ENCODE data around the gene TNFAIP8.

TNFAIP8 gene

GRCh38 chr5:119355685-119356611, at the start of gene TNFAIP8:
TNFAIP8 (plus strand) TSS chr5:119356019; CDS start chr5:119356091, 72 bp downstream.
- in situ Hi-C loops (cut with MboI; ENCODE audit: low sequenced_read_pairs) = no loop called here

- in situ Hi-C loops (cut with MboI; ENCODE audit: low sequenced_read_pairs) = no loop called here
Observed at GRCh38 chr5:119307170-119307569, 48.6 kb upstream of the TNFAIP8 start.

DNA sequence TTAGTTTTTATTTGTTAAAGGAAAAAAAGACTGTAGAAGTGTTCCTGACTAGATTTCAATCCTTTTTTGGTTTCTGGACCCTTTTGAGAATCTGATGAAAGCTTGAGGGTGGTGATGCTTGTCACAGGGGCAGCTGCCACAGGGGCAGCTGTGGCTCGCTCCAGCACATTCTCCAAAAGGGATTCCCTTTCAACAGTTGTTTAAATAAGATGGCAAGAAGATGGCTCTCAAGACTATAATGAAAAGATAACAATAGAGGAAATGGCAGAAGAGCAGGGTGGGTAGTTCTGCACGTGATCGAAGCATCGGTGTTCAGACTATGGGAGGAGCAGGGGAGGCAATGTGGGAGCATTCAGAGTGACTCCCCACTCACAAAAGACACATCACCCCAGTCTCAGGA, 46.5 kb upstream of the TNFAIP8 start:
- in situ Hi-C loops (cut with MboI; ENCODE audit: low sequenced_read_pairs) = no loop called here

DNA sequence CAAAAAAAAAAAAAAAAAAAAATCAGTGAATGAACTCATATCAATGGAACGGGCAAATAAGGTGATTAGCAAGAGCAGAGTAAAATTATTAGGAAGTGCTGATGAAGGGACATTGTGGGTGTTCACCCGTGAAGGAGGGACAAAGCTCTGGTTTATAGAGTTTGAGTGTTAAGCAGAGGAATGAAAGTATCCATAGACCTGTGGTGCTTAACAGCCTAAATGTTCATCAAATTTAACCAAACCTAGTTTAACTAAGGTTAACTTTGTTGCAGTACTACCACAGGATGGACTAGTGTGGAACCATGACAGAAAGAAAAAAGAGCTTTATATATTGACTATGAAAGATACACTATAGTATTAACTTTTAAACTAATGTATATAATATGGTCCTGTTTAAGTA, 44.1 kb upstream of the TNFAIP8 start:
- in situ Hi-C loops (cut with MboI; ENCODE audit: low sequenced_read_pairs) = no loop called here

DNA sequence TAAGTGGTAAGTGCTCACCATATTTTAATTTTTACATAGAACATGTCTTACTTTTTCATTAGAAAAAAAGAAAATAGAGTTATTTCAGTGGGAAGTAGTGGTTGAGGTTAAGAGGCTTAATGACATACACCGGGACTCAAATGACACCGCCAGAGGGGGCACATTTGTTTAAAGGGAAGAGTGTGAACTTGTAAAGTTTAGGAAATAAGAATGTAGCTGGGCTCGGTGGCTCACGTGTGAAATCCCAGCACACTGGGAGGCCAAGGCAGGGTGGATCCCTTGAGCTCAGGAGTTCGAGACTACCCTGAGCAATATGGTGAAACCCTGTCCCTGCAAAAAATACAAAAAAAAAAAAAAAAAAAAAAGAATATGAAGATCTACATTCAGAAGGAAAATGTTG, 43.4 kb upstream of the TNFAIP8 start:
- in situ Hi-C loops (cut with MboI; ENCODE audit: low sequenced_read_pairs) = no loop called here

DNA sequence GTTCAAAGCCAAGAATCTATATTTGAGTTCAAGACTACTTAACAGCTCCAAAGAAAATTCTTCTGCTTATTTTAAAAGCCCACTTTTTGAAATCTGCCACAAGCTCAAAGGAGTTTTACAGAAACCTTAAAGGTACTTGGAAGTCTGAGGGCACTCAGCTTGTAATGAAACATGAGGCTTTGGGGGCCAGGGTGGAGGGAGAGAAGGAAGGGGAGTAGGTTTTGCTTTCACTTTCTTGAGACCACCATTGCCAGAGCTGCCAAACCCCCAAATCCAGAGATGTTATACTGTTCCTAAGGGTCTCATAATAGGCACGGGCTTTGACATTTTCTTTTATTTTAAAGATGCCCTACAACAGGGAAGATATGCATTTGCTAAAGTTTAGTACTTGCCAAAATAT, 42.6 kb upstream of the TNFAIP8 start:
- in situ Hi-C loops (cut with MboI; ENCODE audit: low sequenced_read_pairs) = no loop called here

- in situ Hi-C loops (cut with MboI; ENCODE audit: low sequenced_read_pairs) = no loop called here
Observed at GRCh38 chr5:119313658-119314605, 41.9 kb upstream of the TNFAIP8 start.

DNA sequence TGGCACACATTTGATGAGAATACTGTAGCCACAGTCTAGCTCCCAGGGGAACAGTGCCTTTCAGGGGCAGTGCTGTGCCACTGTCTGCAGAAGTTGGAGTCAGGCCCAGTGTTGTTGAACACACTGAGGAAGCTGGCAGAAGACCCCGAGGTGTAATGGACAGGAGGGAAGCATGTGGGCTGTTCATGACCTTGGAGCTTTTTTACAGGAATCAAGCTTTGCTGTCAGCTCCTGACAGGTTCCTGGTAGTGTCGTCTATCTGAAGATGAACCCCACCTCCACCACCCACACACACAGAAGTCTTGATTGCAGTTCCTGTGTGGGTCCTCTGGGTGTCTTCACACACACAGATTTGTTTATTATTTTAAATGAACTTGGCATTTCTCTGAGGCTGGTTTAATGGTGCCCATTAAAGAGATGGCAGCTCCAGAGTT, 40.3 kb upstream of the TNFAIP8 start:
- in situ Hi-C loops (cut with MboI; ENCODE audit: low sequenced_read_pairs) = no loop called here

DNA sequence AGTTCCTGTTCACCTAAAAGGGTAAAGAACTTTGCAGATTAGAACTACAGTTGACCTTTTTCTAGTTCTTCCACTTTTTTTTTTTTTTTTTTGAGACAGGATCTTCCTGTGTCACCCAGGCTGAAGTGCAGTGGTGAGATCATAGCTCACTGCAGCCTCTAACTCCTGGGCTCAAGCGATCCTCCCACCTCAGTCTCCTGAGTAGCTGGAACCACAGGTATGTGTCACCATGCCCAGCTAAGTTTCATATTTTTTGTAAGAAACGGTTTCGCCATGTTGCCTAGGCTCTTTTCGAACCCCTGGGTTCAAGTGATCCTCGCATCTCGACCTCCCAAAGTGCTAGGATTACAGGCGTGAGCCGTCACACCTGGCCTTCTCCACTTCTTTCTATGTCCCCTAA, 39.7 kb upstream of the TNFAIP8 start:
- in situ Hi-C loops (cut with MboI; ENCODE audit: low sequenced_read_pairs) = no loop called here

- in situ Hi-C loops (cut with MboI; ENCODE audit: low sequenced_read_pairs) = no loop called here
Observed at GRCh38 chr5:119316906-119317305, 38.9 kb upstream of the TNFAIP8 start.

DNA sequence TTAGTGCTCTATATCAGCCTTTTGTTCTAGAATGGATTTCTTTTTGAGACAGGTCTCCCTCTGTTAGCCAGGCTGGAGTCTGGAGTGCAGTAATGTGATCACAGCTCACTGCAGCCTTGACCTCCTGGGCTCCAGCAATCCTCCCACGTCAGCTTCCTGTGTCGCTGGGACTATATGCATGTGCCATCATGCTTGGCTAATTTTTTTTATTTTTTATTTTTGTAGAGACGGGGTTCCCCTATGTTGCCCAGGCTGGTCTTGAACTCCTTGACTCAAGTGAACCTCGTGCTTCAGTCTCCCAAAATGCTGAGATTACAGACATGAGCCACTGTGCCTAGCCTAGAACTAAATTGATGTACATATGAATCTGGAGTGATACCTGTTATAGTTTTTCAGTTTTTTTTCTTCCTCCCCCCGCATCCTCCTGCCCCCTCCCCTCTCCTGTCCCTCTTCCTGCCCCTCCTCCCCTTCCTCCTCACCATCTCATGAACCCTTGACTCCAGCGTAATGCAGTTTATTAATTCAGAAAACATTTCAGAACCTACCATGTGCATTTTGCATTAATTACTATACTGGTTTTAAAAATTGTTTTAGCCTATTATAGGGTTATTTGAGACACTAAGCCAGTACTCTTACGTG, 37.4 kb upstream of the TNFAIP8 start:
- in situ Hi-C loops (cut with MboI; ENCODE audit: low sequenced_read_pairs) = no loop called here

DNA sequence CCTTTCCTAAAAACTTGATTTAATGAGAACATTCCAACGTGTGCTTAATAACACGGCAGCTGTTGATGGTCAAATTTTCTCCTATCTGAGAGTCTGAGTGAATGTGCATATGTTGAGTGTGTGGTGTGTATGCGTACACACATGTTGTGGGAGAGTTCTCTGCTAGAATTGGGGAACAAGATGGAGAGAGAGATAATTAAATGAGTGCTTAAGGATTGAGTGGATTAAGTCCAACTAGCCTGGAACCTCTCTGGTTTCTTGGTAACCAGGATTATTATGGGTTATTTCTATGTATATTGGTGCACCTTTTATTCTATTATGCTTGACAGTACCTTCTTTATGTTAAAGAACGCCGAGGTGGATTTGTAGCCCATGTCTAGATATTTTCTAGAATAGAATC, 36.4 kb upstream of the TNFAIP8 start:
- in situ Hi-C loops (cut with MboI; ENCODE audit: low sequenced_read_pairs) = no loop called here

GRCh38 chr5:119319890-119320289, 35.9 kb upstream of the TNFAIP8 start:
- in situ Hi-C loops (cut with MboI; ENCODE audit: low sequenced_read_pairs) = no loop called here

DNA sequence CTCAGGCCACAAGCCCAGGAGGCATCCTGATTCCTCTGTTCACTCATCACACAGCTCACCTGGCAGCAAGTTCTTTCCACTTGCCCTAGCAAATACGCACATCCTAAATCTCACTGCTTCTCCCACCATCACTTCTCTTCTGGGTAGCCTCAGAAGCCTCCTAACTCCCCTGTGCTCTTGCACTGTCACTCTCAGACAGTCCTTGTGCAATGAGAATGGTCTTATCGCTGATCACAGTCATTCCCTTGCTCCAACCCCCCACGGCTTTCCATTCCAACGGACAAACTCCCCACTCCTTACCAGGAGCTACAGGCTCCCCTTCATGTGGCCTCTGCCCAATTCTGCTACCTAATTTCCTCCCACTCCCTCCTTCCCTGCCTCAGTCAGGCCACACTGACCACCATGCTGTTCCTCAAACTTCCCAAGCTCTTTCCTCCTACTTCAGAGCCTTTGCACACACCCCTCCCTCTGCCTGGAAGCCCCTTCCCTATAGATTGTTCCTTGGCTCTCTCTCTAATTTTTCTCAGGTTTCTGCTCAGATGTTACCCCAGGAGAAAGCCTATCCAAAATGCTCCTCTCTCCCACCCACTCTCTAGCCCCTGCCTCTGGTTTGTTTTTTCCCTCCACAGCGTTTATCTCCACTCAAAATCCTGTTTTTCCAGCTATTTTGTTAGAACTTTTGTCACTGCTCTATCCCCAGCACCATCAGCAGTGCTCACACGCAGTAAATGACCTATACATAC, 34.1 kb upstream of the TNFAIP8 start:
- in situ Hi-C loops (cut with MboI; ENCODE audit: low sequenced_read_pairs) = no loop called here

GRCh38 chr5:119322312-119322947, 33.4 kb upstream of the TNFAIP8 start:
- in situ Hi-C loops (cut with MboI; ENCODE audit: low sequenced_read_pairs) = no loop called here

DNA sequence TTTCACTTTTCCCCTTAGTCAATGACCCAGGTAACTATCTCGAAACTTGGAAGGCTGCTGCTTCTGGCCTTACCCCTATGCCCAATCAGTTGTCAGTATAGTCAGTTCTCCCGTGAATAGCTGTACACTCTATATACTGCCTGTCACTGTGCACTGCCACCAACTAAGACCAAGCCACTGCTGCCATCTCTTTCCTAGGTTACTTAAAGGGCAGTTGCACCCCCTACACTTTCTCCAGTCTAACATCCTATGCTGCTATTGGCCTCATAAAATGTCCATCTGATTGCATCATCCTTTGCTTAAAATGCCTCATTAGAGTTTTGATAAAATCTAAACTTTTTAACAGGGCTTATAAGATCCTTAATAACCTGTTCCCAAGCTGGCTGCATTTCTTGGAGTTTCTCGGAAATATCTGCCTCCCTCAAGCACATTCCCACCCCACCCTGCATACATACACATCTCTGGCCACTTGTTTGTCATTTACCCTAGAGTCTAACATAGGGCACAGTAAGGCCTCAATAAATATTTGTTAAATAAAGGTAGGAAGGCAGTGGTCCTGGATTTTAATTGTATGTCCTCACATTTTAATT, 32.8 kb upstream of the TNFAIP8 start:
- in situ Hi-C loops (cut with MboI; ENCODE audit: low sequenced_read_pairs) = no loop called here

- in situ Hi-C loops (cut with MboI; ENCODE audit: low sequenced_read_pairs) = no loop called here
Observed at GRCh38 chr5:119323601-119324000, 32.2 kb upstream of the TNFAIP8 start.

DNA sequence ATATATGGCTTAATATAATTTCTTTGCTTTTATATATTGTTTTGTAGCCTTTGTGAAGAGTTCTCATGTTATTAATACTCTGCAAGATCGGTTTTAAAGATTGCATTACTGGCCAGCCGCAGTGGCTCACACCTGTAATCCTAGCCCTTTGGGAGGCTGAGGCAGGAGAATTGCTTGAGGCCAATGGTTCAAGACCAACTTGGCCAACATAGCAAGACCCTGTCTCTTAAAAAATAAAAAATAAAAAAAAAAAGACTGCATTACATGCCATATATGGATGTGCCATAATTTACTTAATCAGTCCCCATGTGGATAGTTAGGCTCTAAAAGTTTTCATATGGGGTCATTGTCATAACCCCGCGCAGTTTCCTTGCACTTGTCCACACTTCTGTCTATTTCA, 31.0 kb upstream of the TNFAIP8 start:
- in situ Hi-C loops (cut with MboI; ENCODE audit: low sequenced_read_pairs) = no loop called here

DNA sequence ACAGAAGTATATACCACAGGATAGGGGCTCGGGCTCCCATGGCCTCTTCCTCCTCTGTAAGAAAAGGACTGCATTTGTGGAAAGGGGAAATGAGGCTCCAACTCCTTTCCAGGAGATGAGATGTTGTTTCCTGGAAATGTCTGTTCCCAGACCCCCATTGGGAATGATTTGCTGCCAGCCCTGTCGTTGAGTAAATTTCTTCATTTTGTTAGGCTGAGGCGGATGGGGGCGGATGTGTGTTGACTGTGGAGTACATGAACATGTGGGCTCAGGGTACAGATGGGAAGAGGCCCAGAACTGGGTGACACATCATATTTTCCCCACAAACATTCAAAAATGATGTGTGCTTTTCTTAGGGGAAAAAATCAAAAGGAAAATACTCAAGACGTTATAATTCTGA, 28.8 kb upstream of the TNFAIP8 start:
- in situ Hi-C loops (cut with MboI; ENCODE audit: low sequenced_read_pairs) = no loop called here

Measured in HL-60/S4 treated with retinoic acid at 250 ng/mL for 4 days and 3 days (cell line).